ENCODE results near the gene RPL27.

GRCh38 chr17:43020789-43021740, 22.8 kb downstream of the RPL27 start:
- TF ChIP-seq CTCF (IDR thresholded peaks at IDR 0.05) (no peak), EP300 (IDR thresholded peaks at IDR 0.05) (peak; percentile 8)
